SW 1271 (cell line): ENCODE data around the gene IQCE.
A peak's percentile ranks its signal among the peaks of the same experiment; 100 is the strongest.

Experiments used
- DNase-seq, 2 experiments: peaks; one replicate each; lab custom pipeline; 2025; lab: John Stamatoyannopoulos, UW

Gene IQCE

GRCh38 chr7:2614631-2615330, 56.0 kb downstream of the IQCE start:
- DNase-seq = no peak

GRCh38 chr7:2616387-2617324, 57.9 kb downstream of the IQCE start:
- DNase-seq = no peak

GRCh38 chr7:2617325-2617905, 58.6 kb downstream of the IQCE start:
- no peak for DNase-seq

- no peak for DNase-seq
Measured at GRCh38 chr7:2619116-2619515, 60.3 kb downstream of the IQCE start.

- DNase-seq = no peak
Measured at GRCh38 chr7:2621061-2621828, 62.5 kb downstream of the IQCE start.

- no peak for DNase-seq
Measured at GRCh38 chr7:2621948-2622640, 63.3 kb downstream of the IQCE start.

GRCh38 chr7:2622869-2623697, 64.3 kb downstream of the IQCE start:
- DNase-seq = no peak

GRCh38 chr7:2623698-2624014, 64.9 kb downstream of the IQCE start:
- DNase-seq = no peak

- no peak for DNase-seq
Measured at GRCh38 chr7:2624293-2624886, 65.6 kb downstream of the IQCE start.

- DNase-seq = no peak
Measured at GRCh38 chr7:2626498-2627117, 67.8 kb downstream of the IQCE start.

GRCh38 chr7:2627258-2628129, 68.7 kb downstream of the IQCE start:
- DNase-seq = no peak

- DNase-seq = no peak
Measured at GRCh38 chr7:2628130-2628482, 69.3 kb downstream of the IQCE start.

- no peak for DNase-seq
Measured at GRCh38 chr7:2628891-2629290, 70.1 kb downstream of the IQCE start.

GRCh38 chr7:2629746-2630681, 71.2 kb downstream of the IQCE start:
- no peak for DNase-seq

GRCh38 chr7:2631946-2632732, 73.4 kb downstream of the IQCE start, which contains the start of gene TTYH3:
TTYH3 (plus strand) TSS chr7:2631986; CDS start chr7:2632156, 170 bp downstream.
- DNase-seq = no peak

- peak in 1 of 2 experiments; percentile 74 for DNase-seq
Measured at GRCh38 chr7:2632733-2633537, 74.2 kb downstream of the IQCE start.
